GM12892 (cell line): ENCODE data around the gene WWOX.

ENCODE experiments used
- POLR2A ChIP-seq: IDR thresholded peaks from 2 replicates; pipeline ENCODE4 v1.6.1; 2011; ENCODE audit warnings: low read depth, low read length, control low read depth
- POLR2AphosphoS5 ChIP-seq: IDR thresholded peaks from 2 replicates; pipeline ENCODE4 v1.6.1; 2011; ENCODE audit warnings: low read depth, low read length, control low read depth
- TAF1 ChIP-seq: IDR thresholded peaks from 2 replicates; pipeline ENCODE4 v1.6.1; 2011; ENCODE audit warnings: low read depth, mild to moderate bottlenecking, control low read depth, low read length, borderline replicate concordance

GRCh38 chr16:79073566-79073965 lies 974.1 kb downstream of the WWOX start:
- TF ChIP-seq POLR2A (no peak), POLR2AphosphoS5 (no peak), TAF1 (no peak)
